ENCODE data around the gene NCAM2. TPM values are rescaled to one million over a fixed set of nuclear protein-coding genes. Genes with fewer than 3 reads are reported as not detected.

Gene NCAM2
- total RNA-seq, 2 donors from 2014 or later = 1.8 to 2.3 TPM

- H3K9me3 ChIP-seq = no peaks in the 10 kb centered on the region
- no peaks in the 10 kb centered on the region for H3K27me3 ChIP-seq
- no peaks in the 10 kb centered on the region for H3K4me1 ChIP-seq
- TF ChIP-seq, protein P1, sequence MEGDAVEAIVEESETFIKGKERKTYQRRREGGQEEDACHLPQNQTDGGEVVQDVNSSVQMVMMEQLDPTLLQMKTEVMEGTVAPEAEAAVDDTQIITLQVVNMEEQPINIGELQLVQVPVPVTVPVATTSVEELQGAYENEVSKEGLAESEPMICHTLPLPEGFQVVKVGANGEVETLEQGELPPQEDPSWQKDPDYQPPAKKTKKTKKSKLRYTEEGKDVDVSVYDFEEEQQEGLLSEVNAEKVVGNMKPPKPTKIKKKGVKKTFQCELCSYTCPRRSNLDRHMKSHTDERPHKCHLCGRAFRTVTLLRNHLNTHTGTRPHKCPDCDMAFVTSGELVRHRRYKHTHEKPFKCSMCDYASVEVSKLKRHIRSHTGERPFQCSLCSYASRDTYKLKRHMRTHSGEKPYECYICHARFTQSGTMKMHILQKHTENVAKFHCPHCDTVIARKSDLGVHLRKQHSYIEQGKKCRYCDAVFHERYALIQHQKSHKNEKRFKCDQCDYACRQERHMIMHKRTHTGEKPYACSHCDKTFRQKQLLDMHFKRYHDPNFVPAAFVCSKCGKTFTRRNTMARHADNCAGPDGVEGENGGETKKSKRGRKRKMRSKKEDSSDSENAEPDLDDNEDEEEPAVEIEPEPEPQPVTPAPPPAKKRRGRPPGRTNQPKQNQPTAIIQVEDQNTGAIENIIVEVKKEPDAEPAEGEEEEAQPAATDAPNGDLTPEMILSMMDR (IDR thresholded peaks at IDR 0.05) = peak in 1 of 2 donors; percentile 54
- DNase-seq (ENCODE audit: low spot score) = no peak
- H3K4me3 ChIP-seq = no peak overlapping the region
- H3K36me3 ChIP-seq = no peaks in the 10 kb centered on the region
- no peak overlapping the region for H3K27ac ChIP-seq
Observed at GRCh38 chr21:20971296-20971921, 26.8 kb upstream of the NCAM2 start.

DNA sequence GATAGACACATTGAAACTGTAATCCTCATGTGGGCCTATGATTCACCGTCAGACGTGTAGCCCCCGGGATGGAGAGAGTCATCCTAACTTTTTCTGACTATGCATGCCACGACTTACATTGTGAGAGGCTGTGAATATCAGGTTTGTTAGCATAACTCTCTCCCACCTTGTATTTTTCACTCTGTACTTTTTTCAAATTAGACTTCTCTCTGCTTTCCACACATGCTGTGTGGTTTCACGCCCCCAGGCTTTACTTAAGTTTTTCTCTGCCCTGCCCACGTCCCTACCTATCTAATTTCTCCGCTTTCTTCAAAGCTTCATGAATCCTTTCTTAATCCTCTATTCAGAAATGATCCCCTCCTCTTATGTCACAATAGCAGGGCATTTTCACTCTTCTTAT is 3.4 kb upstream of the NCAM2 start:
- Histone ChIP-seq H3K36me3 (no peaks in the 10 kb centered on the region), H3K27me3 (no peaks in the 10 kb centered on the region)

DNA sequence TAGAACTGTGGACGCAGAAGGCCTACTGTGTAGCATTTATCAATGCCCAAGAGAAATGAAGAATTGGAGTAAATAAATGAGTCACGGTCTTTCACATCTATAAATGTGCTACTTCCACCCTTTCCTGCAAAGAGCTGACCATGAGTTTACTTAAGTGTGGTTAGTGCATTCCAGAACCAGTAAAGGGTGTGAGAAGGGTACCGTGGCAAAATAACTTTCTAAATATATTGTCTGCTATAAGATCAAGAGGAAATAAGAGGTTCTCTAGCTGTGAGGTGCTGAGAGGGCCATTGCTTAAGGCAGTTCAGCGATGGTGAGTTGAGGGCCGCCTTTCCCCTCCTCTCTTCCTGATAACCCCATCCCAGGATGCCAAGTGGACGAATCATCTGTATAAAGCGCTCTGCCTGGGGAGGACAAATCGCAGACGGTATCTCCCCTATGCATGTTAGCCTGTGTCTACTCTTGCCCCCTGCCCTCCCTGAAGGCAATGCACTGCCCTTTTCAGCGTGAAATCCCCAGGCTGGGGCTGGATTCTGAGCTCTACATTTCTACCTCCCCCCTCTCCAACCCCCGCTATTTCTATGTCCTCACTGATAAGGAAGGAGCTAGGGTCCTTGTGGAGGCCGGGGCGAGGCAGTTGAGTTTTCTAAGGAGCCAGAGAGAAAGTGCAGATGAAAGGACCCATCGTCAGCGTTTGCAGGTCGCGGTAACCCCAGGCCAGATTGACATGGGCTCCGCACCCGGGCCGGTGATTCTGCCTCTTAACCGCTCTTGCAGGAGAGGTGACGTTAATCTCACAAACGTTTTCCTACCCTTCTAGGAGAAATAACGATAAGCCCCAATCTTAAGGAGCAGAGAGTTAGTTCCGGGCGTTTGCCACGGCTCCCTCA is 1.5 kb upstream of the NCAM2 start:
- H3K9me3 ChIP-seq = no peaks in the 10 kb centered on the region
- TF ChIP-seq, protein P1 (IDR thresholded peaks at IDR 0.05) = no peak
- no peaks in the 10 kb centered on the region for H3K36me3 ChIP-seq
- peak overlapping the region; percentile 46 to 56 for H3K4me3 ChIP-seq
- no peak overlapping the region for H3K27ac ChIP-seq
- H3K4me1 ChIP-seq = peaks cover 0 to 12% of the 10 kb centered on the region in 2 donors
- no peak for DNase-seq (ENCODE audit: low spot score)
- no peaks in the 10 kb centered on the region for H3K27me3 ChIP-seq

More for the DNA sequence above, 3.4 kb upstream of the NCAM2 start:
- TF ChIP-seq, protein P1 (IDR thresholded peaks at IDR 0.05) = no peak
- Histone ChIP-seq H3K4me1 (peaks cover 0 to 12% of the 10 kb centered on the region in 2 donors), H3K9me3 (no peaks in the 10 kb centered on the region), H3K4me3 (no peak overlapping the region), H3K27ac (no peak overlapping the region)
- no peak for DNase-seq (ENCODE audit: low spot score)

GRCh38 chr21:20997311-20997635 is 936 bp upstream of the NCAM2 start:
- Histone ChIP-seq H3K27ac (peak overlapping the region in 1 of 2 donors; percentile 37), H3K4me1 (peaks cover 0 to 12% of the 10 kb centered on the region in 2 donors), H3K9me3 (no peaks in the 10 kb centered on the region), H3K36me3 (no peaks in the 10 kb centered on the region), H3K4me3 (peak overlapping the region; percentile 46 to 56), H3K27me3 (no peaks in the 10 kb centered on the region)
- DNase-seq (ENCODE audit: low spot score) = no peak
- TF ChIP-seq, protein P1 (IDR thresholded peaks at IDR 0.05) = no peak

- Histone ChIP-seq H3K27ac (no peak overlapping the region), H3K36me3 (no peaks in the 10 kb centered on the region)
- TF ChIP-seq, protein P1 (IDR thresholded peaks at IDR 0.05) = no peak
Observed at GRCh38 chr21:20998456-20998789, 214 bp downstream of the NCAM2 start.

More at GRCh38 chr21:20998456-20998789, 214 bp downstream of the NCAM2 start:
- H3K4me1 ChIP-seq = peaks cover 0 to 12% of the 10 kb centered on the region in 2 donors
- H3K9me3 ChIP-seq = no peaks in the 10 kb centered on the region
- H3K27me3 ChIP-seq = no peaks in the 10 kb centered on the region
- no peak for DNase-seq (ENCODE audit: low spot score)
- peak overlapping the region; percentile 46 to 56 for H3K4me3 ChIP-seq

All from right atrium auricular region (tissue), 2 donors.